ENCODE results near the gene KAT8. TPM values are rescaled to one million over a fixed set of nuclear protein-coding genes. Genes with fewer than 3 reads are reported as not detected.

The KAT8 gene
- total and polyA plus RNA-seq, 10 of the 15 experiments (the other 5 are each of a cell fraction or from before 2014, with no cell fraction given), result 5.5 to 55.8 (median 39.6) TPM

- TF ChIP-seq HDGF (IDR thresholded peaks at IDR 0.05) (peak; percentile 61; the same call in 1 of the 2 replicates), GATAD2B (conservative IDR thresholded peaks at IDR 0.05; ENCODE audit: low read depth) (peak; percentile 79), TAF1 (IDR thresholded peaks at IDR 0.05; ENCODE audit: borderline replicate concordance, low read depth, low read length) (0 out of 2 replicates have a peak, but pooled peaks have one; percentile 30), SREBF1 (IDR thresholded peaks at IDR 0.05; ENCODE audit: low read length) (peak; percentile 42; the same call in 1 of the 2 replicates), NFYB (IDR thresholded peaks at IDR 0.05; ENCODE audit: insufficient read depth, low read depth, low read length) (peak; percentile 66; the same call in 1 of the 2 replicates), ZBTB40 (IDR thresholded peaks at IDR 0.05; ENCODE audit: borderline replicate concordance) (peak; percentile 50; the same call in 1 of the 2 replicates), CUX1 (IDR thresholded peaks at IDR 0.05; ENCODE audit: insufficient replicate concordance, low read depth, low read length) (no peak), IKZF2 (IDR thresholded peaks at IDR 0.05) (peak; percentile 82), ZNF592 (IDR thresholded peaks at IDR 0.05) (no peak), SMC3 (IDR thresholded peaks at IDR 0.05; ENCODE audit: borderline replicate concordance, low read length) (no peak), MXI1 (IDR thresholded peaks at IDR 0.05; ENCODE audit: low read depth, low read length) (peak; percentile 4; the same call in 1 of the 2 replicates), TCF3 (IDR thresholded peaks at IDR 0.05; ENCODE audit: borderline replicate concordance, insufficient read depth, low read depth, low read length) (0 out of 2 replicates have a peak, but pooled peaks have one; percentile 8), MEF2B (IDR thresholded peaks at IDR 0.05; ENCODE audit: partially characterized antibody, poor library complexity, severe bottlenecking) (no peak), EED (IDR thresholded peaks at IDR 0.05; ENCODE audit: low read depth) (peak; percentile 73; the same call in 1 of the 2 replicates), ATF7 (IDR thresholded peaks at IDR 0.05; ENCODE audit: low read depth) (no peak)
Measured at GRCh38 chr16:31094424-31095120, 22.9 kb upstream of the KAT8 start, which contains the start of gene VKORC1 (continued).

Measured in GM12878 (cell line).